Epithelial cell of esophagus (primary cell): ENCODE measurements around the gene S100A14.

Experiments used
- DNase-seq: peaks from one replicate; pipeline ENCODE4 v3.0.0; 2010; ENCODE audit warnings: low read depth
- H3K4me3 ChIP-seq: 2 replicates; pipeline ENCODE4 v1.5.1; 2011; ENCODE audit warnings: mild to moderate bottlenecking, low read length, control low read depth
- CTCF ChIP-seq: IDR thresholded peaks from 2 replicates; pipeline ENCODE4 v1.5.1; 2011; ENCODE audit warnings: low read depth, mild to moderate bottlenecking, low read length, control low read depth, inconsistent platforms; ENCODE audit not compliant: insufficient read depth; ENCODE audit errors: missing control alignments

The S100A14 gene

GRCh38 chr1:153658400-153659174 is 42.5 kb upstream of the S100A14 start, which contains the start of gene SNAPIN:
Gene SNAPIN, plus strand, starts transcription at chr1:153658703. Its CDS starts 41 bp downstream, at chr1:153658744.
- peak; percentile 85 for DNase-seq
- peak within 1 kb of the TSS; percentile 79 for H3K4me3 ChIP-seq
- peak; percentile 6 for TF ChIP-seq CTCF

GRCh38 chr1:153655333-153655732 is 39.2 kb upstream of the S100A14 start:
- H3K4me3 ChIP-seq = no peak overlapping the region
- TF ChIP-seq CTCF = no peak
- peak; percentile 27 for DNase-seq

- H3K4me3 ChIP-seq = no peak overlapping the region
- no peak for TF ChIP-seq CTCF
- peak; percentile 84 for DNase-seq
Measured at GRCh38 chr1:153652805-153653500, 36.8 kb upstream of the S100A14 start.

GRCh38 chr1:153651771-153652170 is 35.6 kb upstream of the S100A14 start:
- TF ChIP-seq CTCF = no peak
- DNase-seq = no peak
- no peak overlapping the region for H3K4me3 ChIP-seq

DNA sequence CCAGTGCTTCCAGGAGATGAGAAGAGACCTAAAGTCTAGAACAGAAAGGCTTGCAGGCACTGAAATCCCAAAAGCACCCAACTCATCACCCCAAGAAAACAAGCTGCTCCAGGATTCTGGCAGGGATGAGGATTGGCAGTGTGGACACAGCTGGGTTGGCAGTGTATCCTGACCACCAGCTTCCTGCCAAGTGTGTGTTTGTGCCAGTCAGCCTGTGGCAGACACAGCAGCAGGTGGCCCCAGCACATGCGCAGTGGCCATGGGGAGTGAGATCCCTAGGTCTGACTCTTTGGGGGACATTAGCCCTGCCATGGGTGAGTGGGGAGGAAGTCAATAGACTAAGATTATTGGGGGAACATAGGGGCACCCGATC is 33.7 kb upstream of the S100A14 start:
- no peak for DNase-seq
- no peak for TF ChIP-seq CTCF
- no peak overlapping the region for H3K4me3 ChIP-seq

DNA sequence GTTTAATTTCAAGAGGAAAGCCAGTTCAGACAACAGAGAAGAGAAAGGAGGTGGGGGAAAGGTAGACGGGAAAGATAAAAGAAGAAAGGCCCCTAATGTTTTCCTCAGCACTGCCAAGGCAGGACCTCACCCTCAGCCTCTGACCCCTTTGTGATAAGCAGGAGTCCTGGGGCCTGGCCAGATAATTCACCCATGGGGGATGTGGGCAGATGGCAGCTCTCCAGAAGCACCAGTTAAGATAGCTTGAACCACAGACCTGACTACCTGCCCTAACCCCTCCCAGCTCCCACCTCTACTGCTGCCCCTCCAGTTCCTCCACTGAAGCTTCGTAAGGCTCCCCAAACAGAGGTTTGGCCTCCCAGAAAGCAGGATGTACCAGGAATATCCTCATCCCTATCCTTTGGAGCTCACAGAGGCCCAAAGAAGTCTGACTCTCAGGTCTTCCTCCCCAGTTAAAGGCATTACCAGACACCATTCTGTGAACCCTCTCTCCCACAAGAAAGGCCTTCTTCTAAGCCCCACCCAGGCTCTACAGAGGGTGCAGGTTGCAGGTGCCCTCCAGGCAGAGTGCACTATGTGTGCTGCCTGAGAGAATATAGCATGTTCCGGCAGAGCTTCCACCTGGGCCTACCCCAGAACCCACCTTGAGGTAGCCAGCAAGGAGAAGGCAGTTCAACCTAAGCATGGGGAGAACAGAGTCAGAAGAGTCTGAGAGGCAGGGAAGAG is 33.2 kb upstream of the S100A14 start:
- no peak overlapping the region for H3K4me3 ChIP-seq
- no peak for DNase-seq
- TF ChIP-seq CTCF = no peak
